Inferior parietal cortex (tissue), 1 donor: ENCODE measurements around the gene ARMC12.

Source experiments
- DNase-seq: peaks from one replicate; pipeline ENCODE4 v3.0.0-alpha.2; 2016; ENCODE audit errors: extremely low spot score

The ARMC12 gene

DNA sequence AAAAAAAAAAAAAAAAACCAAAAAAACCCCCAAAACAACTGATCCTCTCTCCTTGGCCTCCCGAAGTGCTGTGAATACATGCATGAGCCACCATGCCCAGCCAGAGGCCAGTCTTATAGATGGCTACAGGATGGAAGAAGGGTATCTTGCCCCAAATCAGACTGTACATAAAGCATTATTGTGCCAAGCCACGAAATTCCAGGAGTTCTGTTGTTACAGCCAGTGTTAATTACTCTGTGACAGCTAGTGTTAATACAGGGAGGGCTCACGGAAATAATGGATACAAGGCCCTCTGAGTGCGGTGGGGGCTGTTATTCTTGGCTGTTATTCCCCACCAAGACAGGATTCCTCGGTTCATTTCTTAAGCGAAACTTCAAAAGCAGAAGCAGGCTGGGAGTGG, 38.2 kb downstream of the ARMC12 start:
- no peak for DNase-seq

DNA sequence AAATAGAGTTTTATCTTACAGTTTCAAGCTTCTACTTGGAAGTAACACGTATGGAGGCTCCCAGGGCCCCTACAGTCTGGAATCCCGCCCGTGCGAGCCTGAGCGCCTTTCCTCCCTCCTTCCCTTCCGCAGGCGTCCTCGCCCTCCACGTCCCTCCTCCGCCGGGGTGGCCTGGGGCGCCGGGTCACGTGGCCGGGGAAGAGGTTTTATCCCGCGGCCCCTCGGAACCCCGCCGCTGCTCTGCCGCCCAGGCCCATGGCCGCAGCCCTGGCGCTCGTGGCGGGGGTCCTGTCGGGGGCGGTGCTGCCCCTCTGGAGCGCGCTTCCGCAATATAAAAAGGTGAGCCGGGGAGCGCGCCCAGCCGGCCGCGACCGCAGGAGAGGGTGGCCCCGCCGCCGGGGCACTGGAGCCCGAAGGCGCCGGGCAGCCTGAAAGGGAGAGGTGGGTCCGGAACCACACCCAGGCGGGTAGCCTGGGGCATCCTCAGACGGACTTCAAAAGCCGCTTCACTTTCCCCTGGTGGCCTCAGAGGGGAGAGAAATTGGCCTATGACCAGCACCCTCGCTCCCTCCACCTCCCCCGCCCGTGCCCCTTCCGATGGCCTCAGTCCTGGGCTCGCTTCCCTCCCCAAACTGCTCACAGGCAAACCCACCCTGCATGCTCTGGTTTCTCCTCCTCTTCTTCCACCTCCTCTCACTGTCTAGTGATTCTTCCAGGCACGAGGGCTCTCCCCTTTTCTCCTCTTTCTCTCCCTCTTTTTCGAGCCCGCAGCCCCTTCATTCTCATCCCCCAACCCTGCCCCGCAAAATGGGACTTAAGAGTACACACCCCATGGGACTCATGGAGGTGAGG, 39.8 kb downstream of the ARMC12 start, which contains the start of gene CLPSL2:
TSS of gene CLPSL2 (plus strand) at position 235 of the 852 bp plus-strand sequence. CDS start at position 256, 21 bp downstream.
- DNase-seq: no peak

DNA sequence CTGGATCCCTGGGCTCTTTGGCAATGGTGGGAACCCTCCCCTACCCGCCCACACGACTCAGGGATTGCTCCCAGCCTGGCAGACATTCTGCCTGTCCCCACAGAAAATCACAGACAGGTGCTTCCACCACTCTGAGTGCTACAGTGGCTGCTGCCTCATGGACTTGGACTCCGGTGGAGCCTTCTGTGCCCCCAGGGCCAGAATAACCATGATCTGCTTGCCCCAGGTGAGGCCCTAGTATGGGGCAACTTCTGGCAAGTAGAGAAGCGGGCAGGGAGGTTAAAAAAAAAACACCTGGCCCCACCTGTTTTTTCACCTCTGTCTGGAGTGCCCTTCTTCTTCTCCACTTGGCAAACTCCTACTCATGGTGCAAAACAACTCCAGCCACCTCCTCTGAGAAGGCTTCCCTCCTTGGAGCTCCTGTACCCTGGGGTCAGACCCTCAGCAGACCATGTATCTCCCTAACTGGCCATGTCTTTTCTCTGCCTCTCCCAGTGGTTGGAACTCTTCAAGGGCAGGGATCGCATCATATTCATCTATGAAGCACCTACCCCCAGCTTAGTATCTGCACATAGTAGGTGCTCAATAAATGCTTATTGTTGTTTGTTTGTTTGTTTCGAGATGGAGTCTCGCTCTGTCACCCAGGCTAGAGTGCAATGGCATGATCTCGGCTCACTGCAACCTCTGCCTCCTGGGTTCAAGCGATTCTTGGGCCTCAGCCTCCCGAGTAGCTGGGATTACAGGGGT, 40.7 kb downstream of the ARMC12 start:
- DNase-seq: no peak

DNA sequence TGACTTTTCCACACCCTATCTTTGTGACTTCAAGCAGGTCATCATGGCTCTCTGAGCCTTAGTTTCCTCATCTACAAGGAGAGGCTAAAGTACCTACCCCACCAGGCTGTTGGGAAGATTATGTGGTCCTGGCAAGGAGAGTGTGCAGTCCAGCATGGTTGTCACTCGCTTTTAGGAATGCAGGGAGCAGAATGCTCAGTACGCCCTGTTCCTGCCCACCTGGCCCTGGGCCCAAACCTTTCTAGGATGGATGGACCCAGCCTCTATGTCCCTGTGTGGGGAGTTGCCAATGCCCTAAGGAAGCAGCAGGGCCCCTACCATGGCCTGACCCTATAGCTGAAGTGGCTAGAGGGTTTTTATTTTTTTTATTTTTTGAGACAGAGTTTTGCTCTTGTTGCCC, 41.6 kb downstream of the ARMC12 start:
- DNase-seq: no peak

DNA sequence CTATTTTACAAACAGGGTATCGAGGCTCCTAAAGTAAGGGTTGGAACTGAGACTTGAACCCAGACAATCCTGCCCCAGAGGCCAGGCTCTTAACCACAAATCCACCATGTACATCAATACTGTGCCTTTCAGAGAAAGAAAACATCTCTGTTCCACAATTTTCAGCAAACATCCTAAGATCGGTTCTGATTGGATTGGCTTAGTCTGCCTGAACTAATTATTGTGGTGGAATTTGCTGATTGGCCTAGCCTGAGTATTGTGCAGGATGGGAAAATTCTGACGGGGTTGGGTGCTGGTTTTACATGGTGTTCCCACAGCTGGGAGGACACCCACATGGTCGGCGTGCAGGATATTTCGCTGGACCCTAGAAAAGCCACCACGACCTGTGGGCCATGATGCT, 43.9 kb downstream of the ARMC12 start, which contains the start of gene CLPSL1:
TSS of gene CLPSL1 (plus strand) at position 301 of the 400 bp plus-strand sequence. CDS start at position 393, 92 bp downstream.
- no peak for DNase-seq

DNA sequence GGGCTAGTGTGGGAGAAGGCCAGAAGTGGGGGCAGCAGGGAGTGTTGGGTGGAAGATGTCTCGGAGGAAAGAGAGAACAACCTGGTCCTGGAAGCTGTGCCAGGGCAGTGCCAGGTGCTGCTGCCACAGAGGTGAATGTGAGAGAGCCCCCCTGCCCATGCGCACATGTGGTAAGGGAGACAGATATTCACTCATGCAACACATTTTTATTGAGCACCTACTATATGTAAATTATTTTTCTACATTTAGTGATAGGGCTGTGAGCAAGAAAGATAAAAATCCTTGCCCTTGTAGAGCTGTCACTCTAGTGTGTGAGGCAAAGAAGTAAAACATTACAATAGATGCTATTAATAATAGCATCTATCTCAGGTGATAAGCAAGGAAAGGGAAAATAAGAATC, 44.5 kb downstream of the ARMC12 start:
- no peak for DNase-seq

DNA sequence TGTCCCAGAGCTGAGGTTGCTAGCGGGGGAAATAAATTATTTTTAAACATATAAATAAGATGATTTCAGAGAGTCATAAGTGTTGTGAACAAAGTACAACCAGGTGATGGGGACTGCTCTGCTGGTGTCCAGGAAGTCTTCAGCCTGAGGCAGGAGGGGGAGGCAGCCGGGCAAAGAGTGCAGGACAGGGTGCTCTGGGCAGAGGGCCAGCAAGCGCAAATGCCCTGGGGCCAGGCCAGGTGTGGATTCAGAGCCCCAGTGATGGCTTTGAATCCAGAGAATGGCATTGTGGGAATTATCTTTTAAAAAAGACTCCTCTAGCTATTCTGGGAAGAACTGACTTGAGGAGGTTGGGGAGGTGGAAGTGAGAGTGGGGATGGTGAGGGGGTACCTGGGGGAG, 45.6 kb downstream of the ARMC12 start:
- DNase-seq: no peak

DNA sequence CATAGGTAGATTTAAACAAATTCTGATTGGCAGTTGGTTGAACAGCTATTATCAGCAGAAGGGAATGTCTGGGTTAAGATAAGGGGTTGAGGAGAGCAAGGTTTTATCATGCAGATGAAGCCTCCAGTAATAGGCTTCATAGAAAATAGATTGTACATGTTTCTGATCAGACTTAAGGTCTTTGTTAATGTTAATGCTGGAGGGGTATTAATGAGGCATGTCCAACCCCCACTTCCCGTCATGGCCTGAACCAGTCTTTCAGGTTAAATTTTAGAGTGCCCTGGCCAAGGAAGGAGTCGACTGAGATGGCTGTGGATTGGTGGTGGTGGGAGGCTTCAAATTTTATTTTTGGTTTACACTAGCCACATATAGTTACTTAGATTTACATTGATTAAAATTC, 47.4 kb downstream of the ARMC12 start:
- no peak for DNase-seq

DNA sequence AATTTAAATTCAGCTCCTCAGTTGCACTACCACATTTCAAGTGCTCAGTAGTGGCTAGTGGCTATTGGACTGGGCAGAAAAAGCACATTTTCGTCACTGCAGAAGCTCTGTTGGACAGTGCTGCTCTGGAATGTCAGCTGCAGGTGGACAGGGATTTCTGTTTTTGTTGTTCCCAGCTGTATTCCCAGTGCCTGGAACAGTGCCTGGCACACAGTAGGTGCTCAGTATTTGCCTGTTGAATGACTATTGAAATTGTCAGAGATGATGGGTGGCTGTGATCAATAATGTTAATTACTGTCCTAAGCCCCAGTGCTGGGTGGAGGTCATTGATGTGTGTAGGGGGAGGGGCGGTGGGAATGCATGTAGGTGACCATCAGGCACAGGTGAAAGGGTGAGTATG, 49.4 kb downstream of the ARMC12 start:
- DNase-seq: no peak

DNA sequence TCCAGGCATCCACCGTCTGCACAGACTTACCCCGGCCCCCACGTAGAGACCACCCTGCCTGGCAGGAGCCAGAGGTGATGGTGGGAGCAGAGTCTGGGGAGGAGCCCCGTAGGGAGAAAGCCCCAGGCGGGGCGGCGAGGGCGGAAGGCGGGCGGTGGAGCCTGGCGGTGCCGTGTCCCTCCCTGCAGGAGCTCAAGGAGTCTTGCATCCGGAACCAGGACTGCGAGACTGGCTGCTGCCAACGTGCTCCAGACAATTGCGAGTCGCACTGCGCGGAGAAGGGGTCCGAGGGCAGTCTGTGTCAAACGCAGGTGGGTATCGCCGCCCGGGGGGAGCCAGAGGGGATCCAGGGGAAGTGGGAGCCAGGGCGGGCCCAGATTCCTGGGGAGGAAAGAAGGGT, 50.0 kb downstream of the ARMC12 start:
- DNase-seq: no peak

DNA sequence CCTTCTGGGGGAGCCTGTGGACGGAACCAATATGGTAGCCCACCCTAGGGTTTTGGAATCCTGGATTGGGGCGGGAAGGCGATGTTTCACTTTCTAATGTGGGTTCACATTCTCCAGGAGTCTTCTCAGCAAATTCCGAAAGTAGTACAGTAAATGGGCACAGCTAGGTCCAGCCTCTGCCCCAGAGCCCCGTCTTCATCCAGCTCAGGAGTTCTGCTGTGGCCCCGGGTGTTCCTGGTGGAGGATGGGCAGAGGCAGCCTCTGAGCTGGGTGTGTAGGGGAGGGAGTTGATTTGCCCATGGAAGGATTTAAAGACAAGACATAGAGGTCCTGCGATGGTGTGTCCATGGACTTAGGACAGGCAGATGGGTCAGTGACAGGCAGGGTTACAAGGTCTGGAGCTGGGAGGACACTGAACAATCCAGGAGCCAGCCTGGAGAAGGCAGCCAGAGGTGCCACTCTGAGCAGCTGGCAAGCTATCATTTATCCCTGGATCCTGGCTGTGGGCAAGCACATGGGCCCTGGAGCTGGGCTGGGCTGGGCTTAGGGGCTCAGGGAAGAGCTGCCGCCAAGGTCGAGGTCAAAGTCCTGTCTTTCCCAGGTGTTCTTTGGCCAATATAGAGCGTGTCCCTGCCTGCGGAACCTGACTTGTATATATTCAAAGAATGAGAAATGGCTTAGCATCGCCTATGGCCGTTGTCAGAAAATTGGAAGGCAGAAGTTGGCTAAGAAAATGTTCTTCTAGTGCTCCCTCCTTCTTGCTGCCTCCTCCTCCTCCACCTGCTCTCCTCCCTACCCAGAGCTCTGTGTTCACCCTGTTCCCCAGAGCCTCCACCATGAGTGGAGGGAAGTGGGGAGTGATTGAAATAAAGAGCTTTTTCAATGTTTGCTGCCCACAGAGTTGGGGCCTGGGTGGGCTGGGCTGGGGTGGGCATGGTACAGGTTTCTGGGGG, 50.7 kb downstream of the ARMC12 start:
- DNase-seq: no peak

DNA sequence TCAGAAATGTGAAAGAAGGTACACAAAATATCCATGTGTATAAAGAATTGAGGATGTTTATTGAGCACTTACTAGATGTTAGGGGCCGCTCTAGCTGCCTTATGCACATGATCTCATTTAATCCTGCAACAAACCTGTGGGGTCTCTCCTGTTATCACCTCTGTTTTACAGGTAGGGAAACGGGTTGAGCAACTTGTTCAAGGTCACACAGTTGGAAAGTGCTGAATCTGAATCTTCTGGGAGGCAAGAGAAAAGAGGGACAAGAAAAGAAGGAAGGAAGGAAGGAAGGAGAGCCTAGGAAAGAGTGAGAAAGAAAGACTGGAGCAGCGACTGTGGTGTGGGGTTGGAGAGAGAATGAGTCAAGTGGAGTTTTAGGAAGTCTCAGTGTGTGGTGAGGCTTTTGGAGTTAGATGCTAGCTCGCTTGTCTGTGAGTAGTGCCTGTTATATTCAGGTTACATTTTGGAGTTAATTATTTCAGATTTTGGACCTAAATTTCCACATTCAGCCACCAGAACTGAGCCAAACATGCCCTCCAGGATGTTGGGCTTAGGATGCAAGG, 51.7 kb downstream of the ARMC12 start:
- DNase-seq: no peak

DNA sequence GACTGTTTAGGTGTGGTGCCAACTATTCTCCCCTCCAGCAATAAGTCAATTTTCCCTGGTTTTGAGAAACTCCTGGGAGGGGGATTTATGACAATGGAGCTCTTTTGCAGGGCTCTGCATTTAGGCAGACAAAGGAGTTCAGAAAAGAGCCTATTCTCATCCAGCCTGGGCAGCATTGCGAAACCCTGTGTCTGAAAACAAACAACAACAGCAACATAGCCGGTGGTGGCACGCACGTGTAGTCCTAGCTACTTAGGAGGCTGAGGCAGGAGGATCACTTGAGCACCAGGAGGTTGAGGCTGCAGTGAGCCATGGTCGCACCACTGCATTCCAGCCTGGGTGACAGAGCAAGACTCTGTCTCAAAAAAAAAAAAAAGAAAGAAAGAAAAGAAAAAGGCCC, 53.9 kb downstream of the ARMC12 start:
- no peak for DNase-seq

DNA sequence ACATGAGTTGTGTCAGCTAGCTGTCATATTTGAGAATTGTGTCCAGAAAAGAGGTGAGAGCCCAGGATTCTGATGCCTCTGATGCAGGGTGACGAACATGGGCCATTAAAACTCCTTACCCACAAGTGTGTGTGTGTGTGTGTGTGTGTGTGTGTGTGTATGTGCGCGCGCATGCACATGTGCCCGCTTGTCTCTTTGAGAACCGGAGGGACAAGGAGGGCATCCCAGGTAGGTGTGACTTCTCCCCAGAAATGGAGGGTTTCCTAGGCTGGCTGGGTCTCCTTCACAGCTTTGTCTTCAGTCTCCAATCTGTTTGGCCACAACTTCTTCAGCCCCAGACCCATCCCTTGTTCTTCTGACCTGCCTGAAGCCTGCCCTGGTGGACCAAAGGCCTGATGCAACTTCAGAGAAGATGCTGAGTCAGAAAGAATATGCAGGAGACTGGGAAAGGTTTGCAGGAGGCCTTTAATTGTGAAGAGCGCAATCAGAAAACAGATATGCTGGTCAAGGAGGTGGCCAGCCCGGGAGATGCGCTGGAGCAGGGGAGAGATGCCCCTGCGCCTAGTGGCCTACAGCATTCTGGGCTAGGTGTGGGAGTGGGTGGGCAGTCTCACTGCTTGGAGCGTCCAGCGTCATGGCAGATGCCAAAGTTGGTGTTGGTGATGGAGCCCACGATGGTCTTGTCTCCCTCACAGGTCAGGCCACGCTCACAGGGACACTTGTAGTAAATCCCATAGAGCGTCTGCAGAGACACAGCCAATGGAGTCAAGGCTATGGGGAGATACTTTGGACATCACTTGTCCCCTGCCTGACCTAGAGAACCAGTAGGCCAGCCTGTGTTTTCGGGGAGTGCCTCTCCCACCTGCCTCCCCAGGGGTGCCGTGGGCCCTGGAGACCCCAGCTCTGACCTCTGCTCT, 58.0 kb downstream of the ARMC12 start:
- no peak for DNase-seq

DNA sequence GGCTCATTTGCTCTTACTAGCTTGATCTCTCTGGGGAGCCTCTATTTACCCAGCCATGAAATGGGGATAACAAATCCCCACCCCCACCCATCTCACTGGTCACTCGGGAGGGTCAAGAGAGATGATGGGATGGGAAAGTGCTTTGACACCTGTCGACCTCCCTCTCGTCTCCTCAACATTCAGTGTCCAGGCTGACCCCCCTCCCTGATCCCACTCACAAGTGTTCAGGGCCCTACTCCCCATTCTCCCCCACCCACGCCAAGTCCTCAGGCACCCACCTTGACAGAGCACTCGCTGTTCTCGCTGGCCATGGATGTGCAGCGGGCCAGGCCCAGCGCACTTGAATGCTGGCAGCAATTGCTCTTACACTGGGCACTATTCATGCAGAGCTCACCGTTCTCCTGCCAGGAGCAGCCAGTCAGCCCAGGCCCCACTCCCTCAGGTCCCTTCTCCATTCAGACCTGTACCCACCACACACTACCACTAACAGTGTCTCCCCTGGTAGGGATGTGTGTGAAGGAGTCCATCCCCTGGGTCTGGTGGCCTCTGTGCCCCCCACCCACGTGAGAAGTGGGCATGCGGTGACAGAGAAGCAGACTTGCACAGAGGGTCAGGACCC, 58.7 kb downstream of the ARMC12 start:
- DNase-seq: no peak

DNA sequence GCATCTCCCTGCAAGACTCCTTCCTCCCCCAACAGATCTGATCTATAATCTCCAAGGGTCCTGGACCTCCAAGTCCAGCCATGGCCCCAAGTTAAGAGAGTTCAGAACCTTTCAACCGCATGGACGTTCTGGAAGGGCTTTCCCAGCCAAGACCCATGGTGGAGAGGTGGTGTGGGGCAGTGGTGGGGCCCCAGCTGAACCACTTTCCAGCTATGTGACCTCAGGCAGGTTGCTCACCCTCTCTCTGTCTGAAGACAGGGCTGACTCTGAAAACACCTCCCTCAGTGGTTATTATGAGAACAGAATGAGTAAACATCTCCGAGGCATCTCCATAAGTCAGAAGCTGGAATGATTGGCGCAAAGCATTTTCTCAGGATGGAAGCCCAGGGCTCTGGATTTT, 59.4 kb downstream of the ARMC12 start:
- no peak for DNase-seq

DNA sequence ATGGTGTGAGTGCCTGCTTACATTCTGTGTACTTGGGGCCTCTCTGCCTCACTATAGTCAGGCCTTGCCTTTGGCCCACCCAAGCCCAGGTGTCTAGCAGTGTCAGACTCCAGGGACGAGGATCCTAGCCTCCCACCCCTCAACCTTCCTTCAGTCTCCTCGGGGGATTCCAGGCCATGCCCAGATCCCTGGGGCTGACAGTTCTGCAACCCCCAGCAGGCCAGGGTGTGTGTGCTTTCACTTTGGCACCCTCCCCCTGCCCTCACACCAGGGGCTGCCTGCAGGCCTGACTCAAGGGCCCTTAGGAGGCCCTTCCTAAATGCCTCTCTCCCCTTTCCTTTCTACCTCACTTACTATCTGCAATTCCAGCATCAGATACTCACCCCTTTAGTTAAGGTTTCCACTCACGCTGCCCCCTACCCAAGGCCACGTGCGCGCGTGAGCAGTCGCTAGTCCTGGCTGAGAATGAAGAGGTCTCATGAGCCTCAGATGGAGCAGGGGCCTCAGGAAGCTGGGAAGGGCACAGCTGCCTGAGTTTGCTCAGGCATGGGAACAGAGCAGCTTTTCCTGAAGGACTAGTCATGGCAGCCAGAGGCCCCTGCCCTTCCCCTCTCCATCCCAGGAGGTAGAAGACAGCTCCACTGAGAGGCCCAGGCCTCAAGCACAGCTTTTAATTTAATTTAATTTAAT, 61.1 kb downstream of the ARMC12 start:
- no peak for DNase-seq
